Memory B cell (primary cell): ENCODE results near the gene SGCA.

Experiments
- ATAC-seq: fragments of 150-1000 bp; cut with Tn5 transposase; 2 replicates; pipeline ENCODE4 v1.10.0; 2021; ENCODE audit warnings: low read depth, mild to moderate bottlenecking, moderate library complexity
- DNase-seq, 2 donors: peaks; one replicate each; pipeline ENCODE4 v3.0.0; 2022; ENCODE audit warnings: low spot score in 2 of 2
- H3K27ac Mint-ChIP-seq: one replicate; pipeline ENCODE4 v1.8.0; 2022; ENCODE audit warnings: mild to moderate bottlenecking, moderate library complexity, mixed read lengths
- H3K27me3 Mint-ChIP-seq: one replicate; pipeline ENCODE4 v1.8.0; 2022; ENCODE audit warnings: mixed read lengths
- H3K36me3 Mint-ChIP-seq: one replicate; pipeline ENCODE4 v1.8.0; 2022; ENCODE audit warnings: mild to moderate bottlenecking, mixed read lengths
- H3K4me1 Mint-ChIP-seq: one replicate; pipeline ENCODE4 v1.8.0; 2022; ENCODE audit warnings: mixed read lengths
- H3K4me3 Mint-ChIP-seq: one replicate; pipeline ENCODE4 v1.8.0; 2022; ENCODE audit warnings: mild to moderate bottlenecking, moderate library complexity, mixed read lengths
- H3K9me3 Mint-ChIP-seq: one replicate; pipeline ENCODE4 v1.8.0; 2022; ENCODE audit warnings: mixed read lengths

The SGCA gene

GRCh38 chr17:50129728-50130558 lies 35.9 kb upstream of the SGCA start, which contains the start of gene SAMD14:
TSS of gene SAMD14 (minus strand) at chr17:50130160. CDS start at chr17:50124959, 5,201 bp downstream.
- H3K4me1 Mint-ChIP-seq: peaks cover 28% of the 10 kb centered on the region
- DNase-seq: peak; percentile 37 to 62
- peak within 1 kb of the TSS; percentile 81 for H3K27ac Mint-ChIP-seq
- H3K27me3 Mint-ChIP-seq: peaks cover 9% of the 10 kb centered on the region
- H3K36me3 Mint-ChIP-seq: peaks cover 3% of the 10 kb centered on the region
- peak within 1 kb of the TSS; percentile 87 for H3K4me3 Mint-ChIP-seq
- no peaks in the 10 kb centered on the region for H3K9me3 Mint-ChIP-seq
- ATAC-seq: peak; percentile 75

GRCh38 chr17:50130559-50131305 lies 35.1 kb upstream of the SGCA start:
- ATAC-seq: peak; percentile 33
- peak overlapping the region; percentile 81 for H3K27ac Mint-ChIP-seq
- no peak for DNase-seq
- peaks cover 6% of the 10 kb centered on the region for H3K36me3 Mint-ChIP-seq
- H3K4me1 Mint-ChIP-seq: peaks cover 28% of the 10 kb centered on the region
- H3K27me3 Mint-ChIP-seq: peaks cover 9% of the 10 kb centered on the region
- no peaks in the 10 kb centered on the region for H3K9me3 Mint-ChIP-seq
- H3K4me3 Mint-ChIP-seq: peak overlapping the region; percentile 70

DNA sequence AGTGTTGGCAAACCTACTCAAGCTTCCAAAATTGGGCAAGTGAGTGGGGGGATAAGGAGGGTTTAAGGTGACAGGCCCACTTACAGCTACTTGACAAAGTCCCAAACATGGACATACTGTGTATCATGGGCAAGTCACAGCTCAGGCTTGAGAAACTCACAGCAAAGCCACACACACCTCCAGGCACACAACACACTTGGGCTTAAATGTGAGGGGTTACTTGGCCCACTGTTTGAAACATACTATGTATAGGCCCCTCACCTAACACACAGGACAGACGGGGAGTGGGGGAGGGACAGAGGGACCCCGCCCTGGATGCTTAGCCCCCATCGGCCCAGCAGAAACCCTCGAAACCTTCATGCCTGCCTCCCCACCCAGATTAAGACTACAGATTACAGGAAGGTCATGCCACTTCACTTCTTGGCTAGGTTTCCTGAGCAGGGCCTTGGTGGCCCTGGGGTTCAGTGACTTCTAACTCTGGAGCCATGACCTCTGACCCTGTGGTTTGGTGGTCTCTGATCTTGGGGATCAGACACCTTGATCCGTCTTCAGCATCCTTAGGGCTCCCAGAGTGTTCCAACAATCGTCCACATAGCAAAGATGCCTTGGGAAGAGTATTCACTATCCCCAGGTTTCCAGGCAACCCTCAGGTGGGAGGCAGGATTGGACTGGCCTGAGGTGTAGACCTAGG lies 33.6 kb upstream of the SGCA start:
- no peak for DNase-seq
- Mint-ChIP-seq H3K27ac (peak overlapping the region; percentile 81), H3K27me3 (peaks cover 9% of the 10 kb centered on the region), H3K4me3 (no peak overlapping the region), H3K9me3 (no peaks in the 10 kb centered on the region), H3K4me1 (peaks cover 33% of the 10 kb centered on the region), H3K36me3 (peaks cover 19% of the 10 kb centered on the region)
- ATAC-seq: no peak

- Mint-ChIP-seq H3K36me3 (peaks cover 28% of the 10 kb centered on the region), H3K27me3 (peaks cover 9% of the 10 kb centered on the region), H3K4me3 (no peak overlapping the region), H3K9me3 (no peaks in the 10 kb centered on the region), H3K4me1 (peaks cover 38% of the 10 kb centered on the region), H3K27ac (peak overlapping the region; percentile 47)
- no peak for ATAC-seq
- DNase-seq: no peak
Observed at GRCh38 chr17:50133028-50133768, 32.6 kb upstream of the SGCA start.

DNA sequence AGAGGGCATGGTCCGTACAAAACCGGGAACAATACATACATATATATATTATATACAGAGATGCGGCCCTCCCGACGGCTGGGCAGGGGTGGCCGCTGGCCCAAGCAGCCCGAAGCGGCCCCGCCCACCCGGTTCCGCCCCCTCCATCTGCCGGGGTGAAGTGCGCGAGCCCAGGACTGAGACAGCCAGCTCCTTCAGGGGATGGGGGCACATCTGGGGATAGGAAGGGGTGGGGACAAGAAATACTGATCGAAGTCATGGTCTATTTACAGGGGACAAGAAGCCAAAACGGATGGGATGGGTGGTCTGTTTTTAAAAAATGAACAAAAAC lies 32.1 kb upstream of the SGCA start:
- peaks cover 30% of the 10 kb centered on the region for H3K36me3 Mint-ChIP-seq
- H3K27me3 Mint-ChIP-seq: peaks cover 4% of the 10 kb centered on the region
- ATAC-seq (no peak), DNase-seq (no peak)
- H3K4me1 Mint-ChIP-seq: peaks cover 34% of the 10 kb centered on the region
- H3K9me3 Mint-ChIP-seq: no peaks in the 10 kb centered on the region
- no peak overlapping the region for H3K4me3 Mint-ChIP-seq
- no peak overlapping the region for H3K27ac Mint-ChIP-seq

DNA sequence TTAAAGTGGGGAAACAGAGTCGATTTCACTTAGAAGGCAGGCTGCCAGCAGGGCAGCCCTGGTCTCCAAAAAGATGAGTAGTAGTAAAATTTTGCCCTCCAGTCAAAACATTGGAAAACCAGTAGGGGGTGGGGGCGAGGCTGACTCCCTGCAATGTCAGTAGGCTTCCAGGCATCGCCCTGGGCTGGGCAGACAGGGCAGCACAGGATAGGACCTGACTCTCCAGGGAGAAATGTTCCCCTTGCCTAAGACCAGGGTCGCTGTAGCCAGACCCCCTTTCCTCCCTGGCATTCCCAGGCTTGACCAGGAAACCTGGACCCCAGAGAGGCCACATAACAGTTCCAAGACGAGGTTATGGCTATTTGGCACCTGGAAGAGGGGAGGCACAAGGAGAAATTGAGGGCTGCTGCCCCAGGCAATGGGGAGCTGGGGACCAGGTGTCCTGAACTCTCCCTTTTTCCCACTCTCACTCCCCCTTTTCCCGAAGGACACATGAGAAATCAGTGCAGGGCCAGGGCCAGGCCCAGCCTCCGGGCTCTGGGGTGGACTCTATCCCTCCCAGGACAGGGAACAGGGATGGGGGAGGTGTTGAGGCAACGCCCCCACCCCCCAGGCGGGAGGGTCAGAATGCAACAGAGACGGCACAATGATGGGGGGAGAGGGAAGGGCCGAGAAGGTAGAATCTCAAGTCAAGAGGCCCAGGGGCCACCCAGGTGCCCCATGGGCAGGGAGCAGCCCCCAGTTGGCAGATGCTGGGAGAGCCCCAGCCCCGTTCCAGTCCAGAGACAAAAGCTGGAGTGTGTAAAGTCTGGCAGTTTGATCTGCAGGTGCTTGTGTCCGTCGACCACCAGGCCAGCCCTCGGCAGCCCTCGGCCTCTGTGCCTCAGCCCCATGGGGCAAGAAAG lies 31.3 kb upstream of the SGCA start:
- Mint-ChIP-seq H3K27me3 (peaks cover 3% of the 10 kb centered on the region), H3K4me1 (peaks cover 33% of the 10 kb centered on the region), H3K27ac (no peak overlapping the region), H3K36me3 (peaks cover 30% of the 10 kb centered on the region), H3K9me3 (no peaks in the 10 kb centered on the region), H3K4me3 (no peak overlapping the region)
- ATAC-seq (no peak), DNase-seq (no peak)

DNA sequence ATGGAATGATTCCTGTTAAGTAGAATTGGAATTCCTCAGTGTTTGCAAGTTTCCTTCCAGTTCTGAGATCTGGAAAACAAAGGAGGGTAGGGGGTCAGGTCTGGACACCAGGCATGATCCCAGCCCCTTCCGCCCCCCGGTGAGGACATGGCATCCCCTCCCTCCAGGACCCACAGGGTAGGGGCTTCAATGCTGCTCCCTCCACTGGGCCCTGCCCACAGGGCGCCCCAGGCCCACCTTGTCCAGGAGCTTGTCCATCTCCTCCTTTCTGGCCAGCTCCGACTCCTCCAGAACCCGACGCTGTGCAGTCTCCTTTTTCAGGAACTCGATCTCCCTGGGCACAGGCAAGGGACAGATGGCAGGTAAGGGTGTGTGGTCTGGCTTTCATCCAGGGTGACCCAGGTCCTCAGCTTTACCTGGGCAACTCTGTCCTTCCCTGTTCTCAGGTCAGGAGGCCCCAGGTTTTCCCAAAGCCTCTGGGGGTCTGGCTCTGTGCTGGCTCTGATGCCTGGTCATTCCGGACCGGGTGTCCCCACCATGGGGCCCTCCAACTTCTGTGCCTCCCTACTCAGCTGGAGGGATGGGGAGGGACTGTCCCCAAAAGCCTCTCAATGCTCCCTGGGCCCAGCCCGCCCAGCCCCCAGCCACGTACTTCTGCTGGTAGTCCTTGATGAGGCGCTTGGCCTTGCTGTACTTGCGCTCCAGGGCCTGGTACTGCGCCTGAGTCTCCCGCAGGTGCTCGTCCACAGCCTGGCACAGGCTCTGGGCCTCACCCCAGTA lies 30.3 kb upstream of the SGCA start:
- DNase-seq (no peak), ATAC-seq (no peak)
- H3K9me3 Mint-ChIP-seq: no peaks in the 10 kb centered on the region
- peaks cover 1% of the 10 kb centered on the region for H3K27me3 Mint-ChIP-seq
- H3K4me3 Mint-ChIP-seq: no peak overlapping the region
- peaks cover 33% of the 10 kb centered on the region for H3K36me3 Mint-ChIP-seq
- peaks cover 37% of the 10 kb centered on the region for H3K4me1 Mint-ChIP-seq
- no peak overlapping the region for H3K27ac Mint-ChIP-seq

- peak overlapping the region; percentile 85 for H3K27ac Mint-ChIP-seq
- peaks cover 1% of the 10 kb centered on the region for H3K27me3 Mint-ChIP-seq
- peaks cover 36% of the 10 kb centered on the region for H3K36me3 Mint-ChIP-seq
- no peak overlapping the region for H3K4me3 Mint-ChIP-seq
- H3K9me3 Mint-ChIP-seq: no peaks in the 10 kb centered on the region
- no peak for ATAC-seq
- peaks cover 35% of the 10 kb centered on the region for H3K4me1 Mint-ChIP-seq
- no peak for DNase-seq
Observed at GRCh38 chr17:50136096-50136687, 29.6 kb upstream of the SGCA start.

GRCh38 chr17:50137042-50137441 lies 28.8 kb upstream of the SGCA start:
- Mint-ChIP-seq H3K9me3 (no peaks in the 10 kb centered on the region), H3K36me3 (peaks cover 40% of the 10 kb centered on the region), H3K4me3 (no peak overlapping the region), H3K4me1 (peaks cover 41% of the 10 kb centered on the region), H3K27me3 (no peaks in the 10 kb centered on the region), H3K27ac (peak overlapping the region; percentile 85)
- ATAC-seq (no peak), DNase-seq (no peak)

DNA sequence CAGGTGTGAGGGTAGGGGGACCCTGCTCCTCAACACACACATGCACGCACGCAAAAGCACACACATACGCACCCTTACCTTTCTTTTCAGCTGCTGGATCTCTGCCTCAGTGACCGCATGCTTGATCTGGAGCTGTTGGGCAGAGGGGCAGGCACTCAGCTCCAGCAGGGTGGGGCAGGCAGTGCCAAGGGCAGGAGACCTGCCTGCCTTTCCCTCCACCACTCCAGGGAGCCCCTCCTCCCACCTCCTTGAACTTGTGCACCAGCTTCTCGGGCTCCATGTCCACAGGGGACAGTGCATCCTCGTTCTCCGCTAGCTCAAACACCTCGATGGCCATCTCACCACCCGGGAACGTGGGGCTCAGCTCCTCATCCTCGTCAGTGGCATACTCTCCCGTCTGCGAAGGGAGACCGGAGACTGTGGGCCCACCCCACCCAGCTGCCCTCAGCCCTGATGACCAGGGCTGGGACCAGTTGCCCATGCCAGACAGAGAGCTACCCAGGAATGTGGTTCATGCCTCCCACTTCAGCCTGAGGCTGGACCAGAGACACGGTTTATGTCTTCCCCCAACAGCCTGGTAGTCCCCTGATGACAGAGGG lies 26.5 kb upstream of the SGCA start:
- Mint-ChIP-seq H3K27me3 (no peaks in the 10 kb centered on the region), H3K9me3 (no peaks in the 10 kb centered on the region), H3K36me3 (peaks cover 52% of the 10 kb centered on the region), H3K4me1 (peaks cover 58% of the 10 kb centered on the region), H3K4me3 (no peak overlapping the region), H3K27ac (peak overlapping the region; percentile 7)
- DNase-seq (no peak), ATAC-seq (no peak)

DNA sequence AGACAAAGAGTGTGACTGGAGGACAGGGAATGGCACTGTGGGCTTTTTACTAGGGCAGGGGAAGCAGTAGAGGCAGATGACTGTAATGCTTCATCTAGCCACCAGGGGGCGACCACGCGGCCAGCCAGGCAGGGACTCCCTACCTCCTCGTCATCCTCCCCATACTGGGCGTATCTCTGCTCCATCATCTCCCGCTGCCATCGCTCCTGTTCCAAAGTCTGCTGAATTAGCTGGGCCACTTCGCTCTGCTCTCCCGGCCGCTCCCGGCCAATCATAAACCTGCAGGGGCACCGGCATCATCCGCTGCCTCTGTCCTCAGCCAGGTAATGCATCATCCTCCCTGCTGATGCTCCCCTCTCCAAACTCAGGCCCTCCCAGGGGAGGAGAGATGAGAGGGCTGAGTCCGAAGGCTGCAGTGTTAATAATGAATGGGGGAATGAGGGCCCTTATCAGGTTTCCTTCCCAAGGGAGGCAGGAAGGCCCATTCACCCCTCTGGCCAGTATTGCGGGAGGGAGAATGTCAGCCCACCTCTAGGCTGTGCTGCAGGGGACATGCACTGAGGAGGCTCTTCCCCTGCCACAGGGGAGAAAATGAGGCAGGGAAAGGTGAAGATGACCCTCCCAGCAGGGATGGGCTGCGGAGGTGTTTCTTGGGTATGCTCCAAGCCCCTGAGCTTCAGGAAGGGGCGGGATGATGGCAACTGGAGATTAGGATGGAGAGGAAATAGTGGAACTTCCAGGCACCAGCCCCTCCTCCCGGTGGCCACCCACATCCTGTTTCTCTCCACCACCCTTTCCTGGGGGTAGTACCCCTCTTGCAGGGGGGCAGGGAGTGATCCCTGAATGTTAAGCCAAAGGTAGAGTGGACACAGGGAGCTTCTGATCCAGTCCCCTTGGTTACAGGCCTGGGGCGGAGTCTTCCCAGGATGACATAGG lies 25.6 kb upstream of the SGCA start:
- H3K27me3 Mint-ChIP-seq: no peaks in the 10 kb centered on the region
- DNase-seq: peak; percentile 81 to 86
- peaks cover 63% of the 10 kb centered on the region for H3K4me1 Mint-ChIP-seq
- H3K4me3 Mint-ChIP-seq: peak overlapping the region; percentile 32
- peak; percentile 90 for ATAC-seq
- peaks cover 57% of the 10 kb centered on the region for H3K36me3 Mint-ChIP-seq
- H3K9me3 Mint-ChIP-seq: no peaks in the 10 kb centered on the region
- peak overlapping the region; percentile 7 for H3K27ac Mint-ChIP-seq
